Activated T-helper 2 cell treated with anti-CD3 and anti-CD28 coated beads, Interferon-gamma antibody, Interleukin-2, Interleukin-4, amounts not matched to agents 10 μg/mL and 5 μg/mL and 100 μg/mL, durations not matched to agents 14 hours and 24 hours and 36 hours (primary cell): ENCODE data around the gene NRG2. TPM values are rescaled to one million over a fixed set of nuclear protein-coding genes. Genes with fewer than 3 reads are reported as not detected.

Experiments used
- DNase-seq: peaks from one replicate; pipeline ENCODE4 v3.0.0; 2021; ENCODE audit warnings: low spot score
- H3K27ac Mint-ChIP-seq: one replicate; pipeline ENCODE4 v1.8.0; 2021; ENCODE audit warnings: mixed read lengths
- H3K27me3 Mint-ChIP-seq: one replicate; pipeline ENCODE4 v1.8.0; 2021; ENCODE audit warnings: low read depth, mixed read lengths
- H3K36me3 Mint-ChIP-seq: one replicate; pipeline ENCODE4 v1.8.0; 2021; ENCODE audit warnings: low read depth, mixed read lengths
- H3K4me1 Mint-ChIP-seq: one replicate; pipeline ENCODE4 v1.8.0; 2021; ENCODE audit warnings: low read depth, mixed read lengths
- H3K4me3 Mint-ChIP-seq: one replicate; pipeline ENCODE4 v1.8.0; 2021; ENCODE audit warnings: low read depth, mild to moderate bottlenecking, moderate library complexity, mixed read lengths
- H3K9me3 Mint-ChIP-seq: one replicate; pipeline ENCODE4 v1.8.0; 2021; ENCODE audit warnings: mixed read lengths
- intact Hi-C: fragments of 100-400 bp; cut with micrococcal nuclease; formaldehyde crosslinking; loops from one replicate; pipeline ENCODE4 v1.15.1; 2023
- total RNA-seq: library from RNA; stranded (reverse); gene quantifications from 2 replicates; pipeline ENCODE4 v1.2.3, GENCODE V29; 2022

Gene NRG2
- 0.09 TPM in 1 of 2 replicates, not detected in the other for total RNA-seq

- DNase-seq: peak; percentile 12
- no peaks in the 10 kb centered on the region for H3K36me3 Mint-ChIP-seq
- peak within 1 kb of the TSS; percentile 40 for H3K4me3 Mint-ChIP-seq
- intact Hi-C loops: no loop called here
- H3K4me1 Mint-ChIP-seq: peaks cover 7% of the 10 kb centered on the region
- H3K27ac Mint-ChIP-seq: no peak within 1 kb of the TSS
- H3K9me3 Mint-ChIP-seq: no peaks in the 10 kb centered on the region
- H3K27me3 Mint-ChIP-seq: peaks cover 67% of the 10 kb centered on the region
These were observed at the start of gene NRG2 for GRCh38 chr5:140042643-140043507. Gene NRG2, minus strand, starts transcription at chr5:140043299.

DNA sequence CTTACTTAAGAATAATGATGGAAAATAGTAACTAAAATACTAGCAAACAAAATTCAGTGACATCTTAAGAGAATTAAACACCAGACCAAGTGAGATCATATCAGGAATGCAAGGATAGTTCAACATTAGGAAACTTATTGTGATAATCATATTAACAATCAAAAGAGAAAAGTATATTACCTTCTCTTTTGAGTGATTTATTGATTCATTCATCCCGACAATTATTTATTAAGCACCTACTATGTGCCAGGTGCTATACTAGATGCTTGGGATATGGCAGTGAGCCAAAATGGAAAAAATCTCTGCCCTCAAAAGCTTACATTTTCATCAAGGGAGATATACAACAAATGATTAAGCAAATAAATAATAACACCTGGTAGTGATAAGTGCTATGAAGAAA lies 47.2 kb upstream of the NRG2 start:
- Mint-ChIP-seq H3K9me3 (peaks cover 16% of the 10 kb centered on the region), H3K4me3 (no peak overlapping the region), H3K36me3 (no peaks in the 10 kb centered on the region), H3K27ac (no peak overlapping the region), H3K4me1 (no peaks in the 10 kb centered on the region), H3K27me3 (peaks cover 45% of the 10 kb centered on the region)
- no peak for DNase-seq
- intact Hi-C loops: no loop called here

GRCh38 chr5:140084541-140084940 lies 41.4 kb upstream of the NRG2 start:
- no peak for DNase-seq
- intact Hi-C loops: no loop called here
- peaks cover 51% of the 10 kb centered on the region for H3K27me3 Mint-ChIP-seq
- no peaks in the 10 kb centered on the region for H3K36me3 Mint-ChIP-seq
- no peaks in the 10 kb centered on the region for H3K4me1 Mint-ChIP-seq
- H3K9me3 Mint-ChIP-seq: peaks cover 1% of the 10 kb centered on the region
- H3K4me3 Mint-ChIP-seq: no peak overlapping the region
- no peak overlapping the region for H3K27ac Mint-ChIP-seq

DNA sequence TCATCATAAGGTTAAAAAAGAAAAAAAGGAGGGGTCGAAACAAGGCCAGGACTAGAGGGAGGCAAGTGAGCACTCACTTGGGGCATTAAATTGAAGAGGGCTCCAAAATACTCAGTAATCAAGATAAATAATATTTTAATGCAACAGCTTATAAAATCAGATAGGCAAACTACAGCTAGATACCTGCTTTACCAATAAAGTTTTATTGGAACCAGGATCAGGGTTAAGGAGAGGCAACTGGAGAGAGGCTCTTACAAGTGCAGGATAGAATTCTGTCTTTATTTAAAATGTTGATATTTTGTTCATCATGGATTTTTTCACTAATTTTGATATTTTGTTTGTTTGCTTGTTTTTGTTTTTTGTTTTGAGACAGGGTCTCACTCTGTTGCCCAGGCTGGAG lies 40.6 kb upstream of the NRG2 start:
- intact Hi-C loops: no loop called here
- no peak for DNase-seq
- no peak overlapping the region for H3K4me3 Mint-ChIP-seq
- no peaks in the 10 kb centered on the region for H3K4me1 Mint-ChIP-seq
- H3K27ac Mint-ChIP-seq: no peak overlapping the region
- H3K27me3 Mint-ChIP-seq: peaks cover 45% of the 10 kb centered on the region
- no peaks in the 10 kb centered on the region for H3K36me3 Mint-ChIP-seq
- no peaks in the 10 kb centered on the region for H3K9me3 Mint-ChIP-seq

DNA sequence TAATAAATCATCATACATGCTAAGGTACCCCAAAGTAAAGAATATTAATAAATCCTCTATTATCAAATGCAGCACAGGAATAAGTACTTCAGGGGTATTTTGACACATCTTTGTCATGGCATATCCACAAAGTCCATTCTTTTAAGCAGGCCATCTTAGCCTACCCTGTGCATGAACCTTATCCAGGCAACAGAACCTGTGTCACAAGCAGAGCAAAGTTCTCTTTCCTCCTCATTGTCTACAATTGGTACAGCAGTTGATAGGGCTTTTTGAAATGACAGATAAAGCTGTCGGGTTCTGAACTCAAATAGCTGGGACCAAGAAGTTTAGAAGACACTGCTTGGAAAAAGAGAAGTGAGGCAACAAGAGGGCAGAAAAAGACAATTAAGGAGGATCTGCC lies 40.0 kb upstream of the NRG2 start:
- DNase-seq: no peak
- Mint-ChIP-seq H3K27me3 (peaks cover 45% of the 10 kb centered on the region), H3K27ac (no peak overlapping the region), H3K36me3 (no peaks in the 10 kb centered on the region), H3K4me1 (no peaks in the 10 kb centered on the region), H3K9me3 (no peaks in the 10 kb centered on the region), H3K4me3 (no peak overlapping the region)
- intact Hi-C loops: no loop called here

DNA sequence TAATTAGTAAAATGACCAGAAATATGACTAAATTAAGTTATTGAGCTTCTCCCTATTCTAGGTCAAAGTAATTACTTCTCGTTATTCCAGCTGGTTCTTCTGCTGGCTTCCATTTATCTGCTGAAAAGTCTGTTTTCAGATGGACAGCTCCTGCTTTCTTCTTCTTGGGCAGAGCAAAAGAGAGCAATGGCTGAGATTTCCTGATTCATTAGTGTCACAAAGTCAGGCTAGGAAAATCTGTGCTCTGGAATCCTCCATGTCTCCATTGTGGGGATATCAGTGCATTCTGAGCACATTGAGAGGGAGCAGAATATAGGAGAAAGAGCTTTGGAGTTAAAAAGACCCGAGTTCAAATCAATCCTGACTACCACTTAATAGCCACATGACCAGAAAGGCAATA lies 33.7 kb upstream of the NRG2 start:
- H3K4me3 Mint-ChIP-seq: no peak overlapping the region
- no peaks in the 10 kb centered on the region for H3K9me3 Mint-ChIP-seq
- no peaks in the 10 kb centered on the region for H3K4me1 Mint-ChIP-seq
- no peak overlapping the region for H3K27ac Mint-ChIP-seq
- DNase-seq: no peak
- intact Hi-C loops: no loop called here
- H3K27me3 Mint-ChIP-seq: peaks cover 31% of the 10 kb centered on the region
- no peaks in the 10 kb centered on the region for H3K36me3 Mint-ChIP-seq

DNA sequence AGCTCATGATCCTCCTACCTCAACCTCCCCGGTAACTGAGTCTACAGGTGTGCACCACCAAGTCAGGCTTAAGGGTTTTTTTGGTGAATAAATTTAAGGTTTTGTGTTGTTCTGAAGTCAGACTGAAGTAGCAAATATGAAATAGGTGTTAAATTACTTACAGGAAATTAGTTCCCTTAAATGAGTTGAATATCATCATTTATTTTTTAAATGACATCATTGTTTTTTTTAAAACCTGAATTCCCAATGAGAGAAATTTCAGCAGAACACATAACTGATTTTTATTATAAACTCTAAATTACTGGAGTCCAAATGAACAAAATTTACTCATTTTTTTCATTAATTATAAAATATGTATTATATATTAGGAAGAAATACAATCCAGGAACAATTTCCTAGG lies 33.0 kb upstream of the NRG2 start:
- Mint-ChIP-seq H3K27me3 (peaks cover 34% of the 10 kb centered on the region), H3K9me3 (no peaks in the 10 kb centered on the region), H3K36me3 (no peaks in the 10 kb centered on the region), H3K4me3 (no peak overlapping the region), H3K4me1 (no peaks in the 10 kb centered on the region), H3K27ac (no peak overlapping the region)
- no peak for DNase-seq
- intact Hi-C loops: no loop called here

DNA sequence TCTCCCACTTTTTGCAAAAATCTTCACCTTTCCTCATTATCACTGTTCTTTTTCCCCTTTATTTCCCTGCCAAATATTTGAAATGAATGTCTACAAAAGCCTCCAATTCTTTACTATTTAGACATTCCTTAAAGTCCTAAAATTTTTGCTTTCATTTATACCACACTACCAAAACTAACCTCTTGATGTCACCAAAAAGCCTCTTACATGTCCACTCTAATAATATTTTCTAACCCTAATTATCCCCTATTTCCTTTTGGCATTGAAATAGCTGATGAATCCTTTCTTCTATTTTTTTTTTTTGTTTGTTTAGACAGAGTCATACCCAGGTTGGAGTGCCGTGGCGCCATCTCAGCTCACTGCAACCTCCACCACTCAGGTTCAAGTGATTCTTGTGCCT lies 32.3 kb upstream of the NRG2 start:
- H3K4me1 Mint-ChIP-seq: no peaks in the 10 kb centered on the region
- intact Hi-C loops: no loop called here
- no peaks in the 10 kb centered on the region for H3K9me3 Mint-ChIP-seq
- H3K36me3 Mint-ChIP-seq: no peaks in the 10 kb centered on the region
- no peak overlapping the region for H3K4me3 Mint-ChIP-seq
- peaks cover 29% of the 10 kb centered on the region for H3K27me3 Mint-ChIP-seq
- H3K27ac Mint-ChIP-seq: no peak overlapping the region
- no peak for DNase-seq

- H3K36me3 Mint-ChIP-seq: no peaks in the 10 kb centered on the region
- H3K4me1 Mint-ChIP-seq: no peaks in the 10 kb centered on the region
- no peak for DNase-seq
- no peak overlapping the region for H3K27ac Mint-ChIP-seq
- intact Hi-C loops: loop anchor here (1.0 to 2.0 kb wide), 3 partner anchors 34 to 84 kb away; no protein-coding TSS in a partner anchor
- H3K9me3 Mint-ChIP-seq: no peaks in the 10 kb centered on the region
- H3K27me3 Mint-ChIP-seq: peaks cover 37% of the 10 kb centered on the region
- no peak overlapping the region for H3K4me3 Mint-ChIP-seq
These were observed 30.2 kb upstream of the NRG2 start for GRCh38 chr5:140073296-140073695.

GRCh38 chr5:140072812-140073211 lies 29.7 kb upstream of the NRG2 start:
- no peaks in the 10 kb centered on the region for H3K9me3 Mint-ChIP-seq
- no peaks in the 10 kb centered on the region for H3K4me1 Mint-ChIP-seq
- H3K4me3 Mint-ChIP-seq: no peak overlapping the region
- DNase-seq: no peak
- intact Hi-C loops: loop anchor here (1.0 to 2.0 kb wide), 3 partner anchors 34 to 84 kb away; no protein-coding TSS in a partner anchor
- H3K27ac Mint-ChIP-seq: no peak overlapping the region
- peaks cover 40% of the 10 kb centered on the region for H3K27me3 Mint-ChIP-seq
- no peaks in the 10 kb centered on the region for H3K36me3 Mint-ChIP-seq

DNA sequence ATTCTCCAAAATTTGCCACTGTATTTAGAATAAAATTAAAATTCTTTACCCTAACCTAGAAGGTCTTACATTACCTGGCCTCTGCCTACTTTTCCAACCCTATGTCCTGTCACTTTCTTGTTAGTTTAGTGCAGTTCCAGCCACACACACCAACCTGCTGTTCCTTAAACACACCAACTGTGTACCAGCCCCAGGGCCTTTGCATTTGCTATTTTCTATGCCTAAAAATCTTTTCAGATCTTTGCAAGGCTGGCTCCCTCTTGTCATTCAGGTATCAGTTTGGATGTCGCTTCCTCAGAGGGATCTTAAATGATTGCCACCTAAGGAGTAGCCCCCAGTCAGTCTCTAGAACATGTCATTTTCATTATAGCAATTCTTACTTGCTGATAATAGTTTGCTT lies 17.7 kb upstream of the NRG2 start:
- DNase-seq: no peak
- H3K36me3 Mint-ChIP-seq: no peaks in the 10 kb centered on the region
- no peaks in the 10 kb centered on the region for H3K9me3 Mint-ChIP-seq

GRCh38 chr5:140058212-140058932 lies 15.3 kb upstream of the NRG2 start:
- no peak for DNase-seq
- Mint-ChIP-seq H3K27ac (no peak overlapping the region), H3K9me3 (no peaks in the 10 kb centered on the region), H3K4me3 (no peak overlapping the region), H3K36me3 (no peaks in the 10 kb centered on the region), H3K4me1 (no peaks in the 10 kb centered on the region), H3K27me3 (peaks cover 14% of the 10 kb centered on the region)
- intact Hi-C loops: no loop called here

More for the DNA sequence above, 17.7 kb upstream of the NRG2 start:
- intact Hi-C loops: no loop called here
- Mint-ChIP-seq H3K4me3 (no peak overlapping the region), H3K4me1 (no peaks in the 10 kb centered on the region), H3K27me3 (peaks cover 13% of the 10 kb centered on the region), H3K27ac (no peak overlapping the region)

- H3K9me3 Mint-ChIP-seq: no peaks in the 10 kb centered on the region
- DNase-seq: no peak
- H3K27me3 Mint-ChIP-seq: peaks cover 10% of the 10 kb centered on the region
- no peaks in the 10 kb centered on the region for H3K4me1 Mint-ChIP-seq
- H3K36me3 Mint-ChIP-seq: no peaks in the 10 kb centered on the region
- intact Hi-C loops: no loop called here
- no peak overlapping the region for H3K27ac Mint-ChIP-seq
- no peak overlapping the region for H3K4me3 Mint-ChIP-seq
These were observed 13.8 kb upstream of the NRG2 start for GRCh38 chr5:140056880-140057279.
